Left ventricle myocardium inferior (tissue), 1 donor: ENCODE data around the gene CD300C. TPM values are rescaled to one million over a fixed set of nuclear protein-coding genes. Genes with fewer than 3 reads are reported as not detected.

Experiments used
- DNase-seq: peaks from one replicate; pipeline ENCODE4 v3.0.0-alpha.2; 2020
- H3K27ac ChIP-seq: fragments of 200-600 bp; replicated peaks from 2 replicates; pipeline ENCODE4 v1.8.0; 2021
- H3K27me3 ChIP-seq: fragments of 200-600 bp; 2 replicates; pipeline ENCODE4 v1.8.0; 2021; ENCODE audit warnings: low read depth
- H3K36me3 ChIP-seq: fragments of 200-600 bp; 2 replicates; pipeline ENCODE4 v1.8.0; 2021
- H3K4me1 ChIP-seq: fragments of 200-600 bp; 2 replicates; pipeline ENCODE4 v1.8.0; 2021
- H3K4me3 ChIP-seq: fragments of 200-600 bp; 2 replicates; pipeline ENCODE4 v1.8.0; 2021; ENCODE audit warnings: mild to moderate bottlenecking, moderate library complexity
- H3K9me3 ChIP-seq: fragments of 200-600 bp; replicated peaks from 2 replicates; pipeline ENCODE4 v1.8.0; 2021
- intact Hi-C: fragments of 100-400 bp; cut with micrococcal nuclease; formaldehyde crosslinking; loops from one replicate; pipeline ENCODE4 v1.11.0; 2022
- total RNA-seq: library from RNA; stranded (reverse); fragmentation: NEBNext Ultra II Directional; extraction: Animal tissue kit (Norgen Biotek cat#: 25700); gene quantifications from one replicate; pipeline ENCODE4 v1.2.1, GENCODE V29; 2021
- TF ChIP-seq, protein P1 (sequence below): fragments of 200-600 bp; IDR thresholded peaks from 2 replicates; pipeline ENCODE4 v1.8.0; 2021; ENCODE audit warnings: antibody characterized with exemption, mild to moderate bottlenecking, borderline replicate concordance
- donor health status: DM: no; HTN: yes; CAD: no; lungs with severe emphysema.

The CD300C gene
- total RNA-seq, 1 donor from 2014 or later: 0.71 TPM

DNA sequence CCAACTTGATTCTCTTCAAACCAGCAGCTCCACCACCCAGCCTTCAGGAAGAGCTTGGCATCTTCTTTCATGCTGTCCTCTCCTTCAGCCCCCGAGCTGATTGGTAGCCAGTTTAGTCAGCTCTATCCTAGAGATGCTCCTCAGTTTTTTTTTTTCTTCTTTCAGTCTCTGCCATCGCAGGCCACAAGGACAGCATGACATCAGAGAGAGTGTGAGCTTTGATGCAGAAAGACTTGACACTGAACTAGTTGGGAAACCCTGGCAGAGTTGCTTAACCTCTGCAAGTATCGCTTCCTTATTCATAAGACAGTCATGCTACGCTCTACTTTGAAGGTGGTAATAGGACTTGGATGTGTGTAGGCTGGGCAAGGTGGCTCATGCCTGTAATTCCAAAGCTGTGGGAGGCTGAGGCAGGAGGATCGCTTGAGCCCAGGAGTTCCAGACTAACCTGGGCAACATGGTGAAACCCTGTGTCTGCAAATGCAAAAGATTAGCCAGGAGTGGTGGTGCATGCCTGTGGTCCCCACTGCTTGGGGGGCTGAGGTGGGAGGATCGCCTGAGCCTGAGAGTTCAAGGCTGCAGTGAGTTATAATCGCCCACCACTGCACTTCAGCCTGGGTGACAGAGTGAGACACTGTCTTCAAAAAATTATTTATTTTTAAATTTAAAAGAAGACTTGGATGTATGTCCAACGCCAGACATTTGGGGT is 17.3 kb downstream of the CD300C start:
- TF ChIP-seq, protein P1, sequence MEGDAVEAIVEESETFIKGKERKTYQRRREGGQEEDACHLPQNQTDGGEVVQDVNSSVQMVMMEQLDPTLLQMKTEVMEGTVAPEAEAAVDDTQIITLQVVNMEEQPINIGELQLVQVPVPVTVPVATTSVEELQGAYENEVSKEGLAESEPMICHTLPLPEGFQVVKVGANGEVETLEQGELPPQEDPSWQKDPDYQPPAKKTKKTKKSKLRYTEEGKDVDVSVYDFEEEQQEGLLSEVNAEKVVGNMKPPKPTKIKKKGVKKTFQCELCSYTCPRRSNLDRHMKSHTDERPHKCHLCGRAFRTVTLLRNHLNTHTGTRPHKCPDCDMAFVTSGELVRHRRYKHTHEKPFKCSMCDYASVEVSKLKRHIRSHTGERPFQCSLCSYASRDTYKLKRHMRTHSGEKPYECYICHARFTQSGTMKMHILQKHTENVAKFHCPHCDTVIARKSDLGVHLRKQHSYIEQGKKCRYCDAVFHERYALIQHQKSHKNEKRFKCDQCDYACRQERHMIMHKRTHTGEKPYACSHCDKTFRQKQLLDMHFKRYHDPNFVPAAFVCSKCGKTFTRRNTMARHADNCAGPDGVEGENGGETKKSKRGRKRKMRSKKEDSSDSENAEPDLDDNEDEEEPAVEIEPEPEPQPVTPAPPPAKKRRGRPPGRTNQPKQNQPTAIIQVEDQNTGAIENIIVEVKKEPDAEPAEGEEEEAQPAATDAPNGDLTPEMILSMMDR: no peak
- Histone ChIP-seq H3K27me3 (peaks cover 28% of the 10 kb centered on the region), H3K4me1 (no peaks in the 10 kb centered on the region), H3K9me3 (peaks cover 2% of the 10 kb centered on the region), H3K4me3 (no peak overlapping the region), H3K36me3 (no peaks in the 10 kb centered on the region), H3K27ac (no peak overlapping the region)
- intact Hi-C loops: no loop called here
- DNase-seq: no peak

DNA sequence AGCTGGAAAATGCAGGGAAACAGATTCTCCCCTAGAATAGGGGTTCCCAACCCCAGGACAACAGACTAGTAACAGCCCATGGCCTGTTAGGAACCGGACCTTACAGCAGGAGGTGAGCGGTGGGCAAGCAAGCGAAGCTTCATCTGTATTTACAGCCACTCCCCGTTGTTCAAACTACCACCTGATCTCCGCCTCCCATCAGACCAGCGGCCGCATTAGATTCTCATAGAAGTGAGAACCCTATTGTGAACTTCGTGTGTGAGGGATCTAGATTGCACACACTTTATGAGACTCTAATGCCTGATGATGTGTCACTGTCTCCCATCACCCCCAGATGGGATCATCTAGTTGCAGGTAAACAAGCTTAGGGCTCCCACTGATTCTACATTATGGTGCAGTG is 18.2 kb downstream of the CD300C start:
- no peak for DNase-seq
- peaks cover 8% of the 10 kb centered on the region for H3K9me3 ChIP-seq
- no peaks in the 10 kb centered on the region for H3K36me3 ChIP-seq
- intact Hi-C loops: no loop called here
- TF ChIP-seq, protein P1: no peak
- peaks cover 33% of the 10 kb centered on the region for H3K27me3 ChIP-seq
- no peak overlapping the region for H3K4me3 ChIP-seq
- no peaks in the 10 kb centered on the region for H3K4me1 ChIP-seq
- no peak overlapping the region for H3K27ac ChIP-seq

DNA sequence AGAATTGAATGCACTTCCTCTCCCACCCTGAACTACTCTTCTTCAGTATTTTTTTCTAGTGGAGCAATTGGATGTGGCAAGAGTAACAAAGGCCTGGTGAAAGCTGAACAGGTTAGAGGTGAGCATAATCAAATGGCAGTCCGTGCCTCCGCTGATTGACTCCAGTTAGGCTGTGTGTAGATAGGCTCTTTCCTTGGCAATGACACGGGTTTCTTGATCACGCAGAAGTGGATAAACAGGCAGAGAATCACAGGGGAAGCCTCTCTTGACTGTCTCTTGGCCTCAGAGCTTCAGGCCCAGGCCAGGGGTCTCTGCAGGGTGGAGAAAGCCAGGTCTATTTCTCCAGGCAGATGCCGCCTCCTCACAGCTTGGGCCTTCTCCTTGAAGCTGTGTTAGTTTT is 18.8 kb downstream of the CD300C start:
- no peak overlapping the region for H3K4me3 ChIP-seq
- peaks cover 34% of the 10 kb centered on the region for H3K27me3 ChIP-seq
- peaks cover 8% of the 10 kb centered on the region for H3K9me3 ChIP-seq
- TF ChIP-seq, protein P1: no peak
- H3K4me1 ChIP-seq: no peaks in the 10 kb centered on the region
- H3K27ac ChIP-seq: no peak overlapping the region
- intact Hi-C loops: no loop called here
- DNase-seq: no peak
- H3K36me3 ChIP-seq: no peaks in the 10 kb centered on the region

DNA sequence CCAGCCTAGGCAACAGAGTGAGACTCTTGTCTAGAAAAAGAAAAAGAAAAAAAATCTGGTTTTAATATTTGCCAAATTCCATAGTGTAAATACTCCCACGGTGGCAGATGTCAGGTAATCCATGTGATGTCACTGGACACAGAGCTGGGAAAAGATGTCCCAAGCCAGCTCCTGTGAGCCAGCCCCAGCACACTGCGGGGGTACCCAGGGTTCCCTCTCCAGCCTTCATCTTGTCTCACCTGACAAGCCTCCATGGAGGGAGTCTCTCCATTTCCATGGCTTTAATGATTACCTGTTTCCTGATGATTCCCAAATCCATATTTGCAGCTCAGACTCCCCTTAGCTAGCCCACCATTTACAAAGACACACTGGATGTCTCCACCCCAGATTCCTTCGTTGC is 19.2 kb downstream of the CD300C start:
- TF ChIP-seq, protein P1: no peak
- Histone ChIP-seq H3K36me3 (no peaks in the 10 kb centered on the region), H3K27me3 (peaks cover 38% of the 10 kb centered on the region), H3K4me1 (no peaks in the 10 kb centered on the region), H3K4me3 (no peak overlapping the region), H3K9me3 (peaks cover 8% of the 10 kb centered on the region), H3K27ac (no peak overlapping the region)
- no peak for DNase-seq
- intact Hi-C loops: no loop called here

DNA sequence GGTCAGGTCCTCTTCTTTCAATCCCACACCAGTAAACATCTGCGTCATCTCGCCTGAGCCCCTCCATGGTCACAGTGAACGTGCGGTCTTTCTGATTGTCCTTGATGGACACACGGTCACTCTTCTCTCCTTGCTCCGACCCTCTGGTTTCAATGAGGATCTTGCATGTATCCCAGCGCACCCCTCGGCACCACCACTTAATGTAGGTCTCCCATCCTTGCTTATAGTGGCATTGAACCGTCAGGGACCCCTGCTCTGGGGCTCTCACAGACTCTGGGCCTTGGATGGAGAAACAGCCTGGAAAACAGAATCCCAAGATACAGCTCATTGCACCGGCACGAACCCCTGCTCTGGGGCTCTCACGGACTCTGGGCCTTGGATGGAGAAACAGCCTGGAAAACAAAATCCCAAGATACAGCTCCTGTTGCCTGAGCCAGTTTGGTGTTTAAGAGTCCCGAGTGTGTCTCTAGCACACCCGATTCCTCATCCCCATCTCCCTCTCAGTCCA is 20.1 kb downstream of the CD300C start:
- TF ChIP-seq, protein P1: no peak
- intact Hi-C loops: no loop called here
- DNase-seq: no peak
- Histone ChIP-seq H3K27me3 (peaks cover 44% of the 10 kb centered on the region), H3K4me1 (no peaks in the 10 kb centered on the region), H3K36me3 (no peaks in the 10 kb centered on the region), H3K4me3 (no peak overlapping the region), H3K9me3 (peaks cover 8% of the 10 kb centered on the region), H3K27ac (no peak overlapping the region)
